ENCODE data around the gene FUT2.

GRCh38 chr19:48676487-48676886 lies 19.3 kb upstream of the FUT2 start:
- no peak for TF ChIP-seq CTCF (IDR thresholded peaks at IDR 0.05; ENCODE audit: poor library complexity)
- TF ChIP-seq EZH2 (IDR thresholded peaks at IDR 0.05; ENCODE audit: borderline replicate concordance): no peak
- TF ChIP-seq EZH2phosphoT487 (IDR thresholded peaks at IDR 0.05; ENCODE audit: low read depth, severe bottlenecking, unreplicated experiment): no peak
